H1 (cell line): ENCODE measurements around the gene NQO2. TPM values are rescaled to one million over a fixed set of nuclear protein-coding genes. Genes with fewer than 3 reads are reported as not detected.

ENCODE experiments used
- CTCF ChIA-PET: fragments of 300-600 bp; sonication (Branson Sonifier 250); formaldehyde crosslinking; loops from one replicate; lab custom pipeline; 2021; ENCODE audit not compliant: partially characterized antibody; lab: Charles Lee
- POLR2A ChIA-PET: fragments of 300-600 bp; sonication (Branson Sonifier 250); formaldehyde crosslinking; loops from one replicate; lab custom pipeline; 2021; ENCODE audit warnings: inconsistent platforms; ENCODE audit not compliant: partially characterized antibody; lab: Charles Lee
- DNase-seq, 2 experiments: peaks; one replicate each; pipeline versions ENCODE4 v3.0.0 to v3.0.0-alpha.2; 2010 to 2022; ENCODE audit warnings: low spot score in 2 of 2, low read depth in 1 of 2, mixed read lengths in 1 of 2
- FAIRE-seq: peaks from 2 replicates; lab custom pipeline; 2011; peaks lifted over from hg19 to GRCh38; lab: Jason Lieb, UNC
- H2AFZ ChIP-seq: 2 replicates; pipeline ENCODE4 v1.8.1; 2012; ENCODE audit warnings: low read length, inconsistent platforms
- H2AK5ac ChIP-seq: 2 replicates; pipeline ENCODE4 v1.6.1; 2013; ENCODE audit warnings: low read depth, low read length
- H2BK120ac ChIP-seq: replicated peaks from 2 replicates; pipeline ENCODE3; 2013; ENCODE audit warnings: low read depth, low read length, inconsistent platforms
- H2BK12ac ChIP-seq: 2 replicates; pipeline ENCODE4 v1.6.1; 2013; ENCODE audit warnings: low read depth, low read length
- H2BK15ac ChIP-seq: 2 replicates; pipeline ENCODE4 v1.6.1; 2013; ENCODE audit warnings: low read length
- H2BK20ac ChIP-seq: 2 replicates; pipeline ENCODE4 v1.6.1; 2013; ENCODE audit warnings: low read length
- H2BK5ac ChIP-seq: 2 replicates; pipeline ENCODE4 v1.6.1; 2013; ENCODE audit warnings: low read depth, low read length
- H3K14ac ChIP-seq: 2 replicates; pipeline ENCODE4 v1.6.1; 2013; ENCODE audit warnings: inconsistent platforms; ENCODE audit not compliant: insufficient read length
- H3K18ac ChIP-seq: 2 replicates; pipeline ENCODE4 v1.6.1; 2013; ENCODE audit warnings: low read length; ENCODE audit errors: extremely low read depth
- H3K23ac ChIP-seq: 2 replicates; pipeline ENCODE4 v1.6.1; 2013; ENCODE audit warnings: inconsistent platforms; ENCODE audit not compliant: insufficient read length
- H3K23me2 ChIP-seq: 2 replicates; pipeline ENCODE4 v1.6.1; 2013; ENCODE audit warnings: low read depth, low read length
- H3K27ac ChIP-seq: 2 replicates; pipeline ENCODE4 v1.6.1; 2011; ENCODE audit warnings: low read depth, low read length, inconsistent platforms
- H3K27me3 ChIP-seq, 4 experiments: replicated peaks in 1 of 4; 1 replicate in 1 of 4; 2 replicates in 3 of 4; pipeline versions ENCODE4 v1.6.1 to v1.8.1; 2011 to 2013; ENCODE audit warnings: low read length in 3 of 4, mild to moderate bottlenecking in 3 of 4, inconsistent platforms in 2 of 4, mixed read lengths in 2 of 4, moderate library complexity in 1 of 4; ENCODE audit not compliant: control insufficient read depth in 3 of 4, insufficient read depth in 3 of 4; ENCODE audit errors: extremely low read depth in 1 of 4
- H3K36me3 ChIP-seq, 4 experiments: 2 replicates each; pipeline versions ENCODE4 v1.6.1 to v1.8.1; 2011 to 2013; ENCODE audit warnings: mild to moderate bottlenecking in 4 of 4, low read length in 3 of 4, moderate library complexity in 2 of 4, control low read depth in 1 of 4, inconsistent platforms in 1 of 4; ENCODE audit not compliant: insufficient read depth in 4 of 4, control insufficient read depth in 2 of 4
- H3K4ac ChIP-seq: replicated peaks from 2 replicates; pipeline ENCODE3; 2013; ENCODE audit warnings: low read length, low read depth, mixed read lengths, inconsistent platforms; ENCODE audit not compliant: insufficient read length
- H3K4me1 ChIP-seq, 4 experiments: replicated peaks in 1 of 4; 1 replicate in 1 of 4; 2 replicates in 3 of 4; pipeline versions ENCODE4 v1.6.1 to v1.8.1; 2011 to 2013; ENCODE audit warnings: low read length in 3 of 4, inconsistent platforms in 2 of 4, mixed read lengths in 1 of 4; ENCODE audit not compliant: insufficient read depth in 4 of 4, control insufficient read depth in 3 of 4
- H3K4me2 ChIP-seq, 2 experiments: 2 replicates each; pipeline versions ENCODE4 v1.6.1 to v1.8.1; 2011 to 2013; ENCODE audit warnings: low read depth in 2 of 2, low read length in 2 of 2, control low read depth in 1 of 2, inconsistent platforms in 1 of 2, mild to moderate bottlenecking in 1 of 2; ENCODE audit not compliant: insufficient read depth in 1 of 2
- H3K4me3 ChIP-seq, 4 experiments: fragments of 200-600, 300-600 bp in 1 of 4; sonication (generic), shearing (Covaris generic), sonication (Bioruptor Twin) in 1 of 4; 2 replicates each; pipeline versions ENCODE4 v1.5.1 to v1.8.1; 2011 to 2016; ENCODE audit warnings: low read length in 4 of 4, low read depth in 3 of 4, control low read depth in 2 of 4, inconsistent platforms in 2 of 4, mild to moderate bottlenecking in 2 of 4, mixed read lengths in 1 of 4, moderate library complexity in 1 of 4; ENCODE audit not compliant: insufficient read depth in 2 of 4; ENCODE audit errors: extremely low read depth in 1 of 4
- H3K56ac ChIP-seq: replicated peaks from 2 replicates; pipeline ENCODE3; 2013; ENCODE audit warnings: low read depth, mild to moderate bottlenecking, mixed read lengths, low read length, inconsistent platforms; ENCODE audit not compliant: insufficient read length
- H3K79me1 ChIP-seq: 2 replicates; pipeline ENCODE4 v1.6.1; 2013; ENCODE audit warnings: low read depth, low read length, control low read depth
- H3K79me2 ChIP-seq, 2 experiments: 2 replicates each; pipeline versions ENCODE4 v1.6.1 to v1.8.1; 2012 to 2013; ENCODE audit warnings: low read length in 2 of 2, mild to moderate bottlenecking in 2 of 2, inconsistent platforms in 1 of 2; ENCODE audit not compliant: insufficient read depth in 2 of 2, control insufficient read depth in 1 of 2
- H3K9ac ChIP-seq, 4 experiments: replicated peaks in 1 of 4; 1 replicate in 1 of 4; 2 replicates in 3 of 4; pipeline versions ENCODE4 v1.6.1 to v1.8.1; 2011 to 2013; ENCODE audit warnings: low read depth in 3 of 4, low read length in 3 of 4, control low read depth in 2 of 4, mild to moderate bottlenecking in 2 of 4, moderate library complexity in 2 of 4, inconsistent platforms in 1 of 4; ENCODE audit errors: extremely low read depth in 1 of 4
- H3K9me3 ChIP-seq, 2 experiments: 2 replicates each; pipeline versions ENCODE4 v1.6.1 to v1.8.1; 2012 to 2013; ENCODE audit warnings: mild to moderate bottlenecking in 2 of 2, moderate library complexity in 2 of 2, control low read depth in 1 of 2, inconsistent platforms in 1 of 2, low read depth in 1 of 2, low read length in 1 of 2, mixed read lengths in 1 of 2; ENCODE audit not compliant: insufficient read depth in 2 of 2
- H4K20me1 ChIP-seq, 2 experiments: replicated peaks in 1 of 2; 2 replicates each; pipeline versions ENCODE3 to v1.8.1; 2011 to 2013; ENCODE audit warnings: inconsistent platforms in 2 of 2, low read length in 2 of 2, mild to moderate bottlenecking in 1 of 2; ENCODE audit not compliant: insufficient read depth in 2 of 2, control insufficient read depth in 1 of 2
- H4K5ac ChIP-seq: 2 replicates; pipeline ENCODE4 v1.6.1; 2013; ENCODE audit warnings: low read length, low read depth, mixed read lengths, inconsistent platforms; ENCODE audit not compliant: insufficient read length
- H4K8ac ChIP-seq: 2 replicates; pipeline ENCODE4 v1.8.0; 2013; ENCODE audit warnings: mild to moderate bottlenecking, moderate library complexity, low read length, inconsistent platforms; ENCODE audit not compliant: insufficient read depth; ENCODE audit errors: extremely low read depth
- H4K91ac ChIP-seq: replicated peaks from 2 replicates; pipeline ENCODE3; 2013; ENCODE audit warnings: low read length, mixed read lengths, inconsistent platforms; ENCODE audit not compliant: insufficient read length
- ASH2L ChIP-seq: fragments of 200-600, 300-600 bp; sonication (generic); IDR thresholded peaks from one replicate; pipeline ENCODE4 v1.7.1; 2017; ENCODE audit warnings: low read length
- HDAC2 ChIP-seq, 2 experiments: fragments of 300-600 bp in 1 of 2; sonication (generic) in 1 of 2; IDR thresholded peaks; 2 replicates each; pipeline ENCODE4 v1.6.1; 2011 to 2012; ENCODE audit warnings: low read depth in 2 of 2, low read length in 2 of 2, mild to moderate bottlenecking in 2 of 2, moderate library complexity in 2 of 2, borderline replicate concordance in 1 of 2, inconsistent platforms in 1 of 2
- KDM4A ChIP-seq: IDR thresholded peaks from one replicate; pipeline ENCODE4 v1.7.1; 2012; ENCODE audit warnings: low read depth, mild to moderate bottlenecking, moderate library complexity, low read length, inconsistent platforms; ENCODE audit not compliant: severe bottlenecking
- PHF8 ChIP-seq: fragments of 200-600 bp; sonication (generic); conservative IDR thresholded peaks from 2 replicates; pipeline ENCODE4 v1.7.1; 2012; ENCODE audit warnings: low read depth, mild to moderate bottlenecking, inconsistent platforms, low read length, moderate library complexity
- RBBP5 ChIP-seq: IDR thresholded peaks from 2 replicates; pipeline ENCODE4 v1.7.1; 2012; ENCODE audit warnings: low read depth, mild to moderate bottlenecking, inconsistent platforms, low read length, moderate library complexity, borderline replicate concordance
- SIN3A ChIP-seq, 2 experiments: IDR thresholded peaks in 1 of 2; conservative IDR thresholded peaks in 1 of 2; 2 replicates each; pipeline ENCODE4 v1.6.1; 2011 to 2012; ENCODE audit warnings: low read length in 2 of 2, improper control_type of control experiment in 1 of 2, low read depth in 1 of 2, mild to moderate bottlenecking in 1 of 2
- SP1 ChIP-seq: IDR thresholded peaks from 2 replicates; pipeline ENCODE4 v1.6.1; 2011; ENCODE audit warnings: low read depth, low read length
- TCF12 ChIP-seq: IDR thresholded peaks from 2 replicates; pipeline ENCODE4 v1.6.1; 2011; ENCODE audit warnings: low read depth, mild to moderate bottlenecking, low read length
- WGBS, 2 experiments: shearing (Covaris generic) in 1 of 2; methylation state at CpG; one replicate each; pipeline versions ENCODE4 v1.1.6 to v1.1.7; 2013 to 2015; ENCODE audit warnings: low lambda C conversion rate in 2 of 2, mixed read lengths in 2 of 2, inconsistent platforms in 1 of 2, low coverage in 1 of 2, missing lambda C conversion rate in 1 of 2; ENCODE audit not compliant: insufficient replicate concordance in 2 of 2, insufficient coverage in 1 of 2, insufficient read length in 1 of 2; ENCODE audit errors: extremely low coverage in 1 of 2, missing lambda C conversion rate in 1 of 2; 5-methylcytosine and 5-hydroxymethylcytosine counted together
- polyA plus RNA-seq, 7 experiments: library from polyadenylated mRNA; depleted of rRNA in 3 of 7; stranded (reverse) in 5 of 7; unstranded in 2 of 7; fragments of >200 nt in 5 of 7; fragments of 200-250 nt in 2 of 7; gene quantifications; 1 replicate in 5 of 7; 2 replicates in 1 of 7; 4 replicates in 1 of 7; pipeline versions ENCODE4 v1.2.1 to v1.2.3, GENCODE V29; 2011 to 2013; ENCODE audit warnings: missing spikeins in 2 of 7, mixed read lengths in 2 of 7
- total RNA-seq: library from RNA; stranded (reverse); fragmentation: NEBNext Ultra II Directional; extraction: Animal tissue kit (Norgen Biotek cat#: 25700); gene quantifications from 2 replicates; pipeline ENCODE4 v1.2.1, GENCODE V29; 2021

The NQO2 gene
- total and polyA plus RNA-seq, 2 of the 8 experiments (the other 6 are each of a cell fraction or from before 2014, with no cell fraction given) = 135 to 168 TPM

- H3K23me2 ChIP-seq = peaks cover 15% of the 10 kb centered on the region; the same call in 1 of the 2 replicates
- DNase-seq = peak; percentile 66 to 86
- peaks cover 4 to 7% of the 10 kb centered on the region in 2 experiments; a peak in 2 of 4 replicates for H3K9me3 ChIP-seq
- no peak overlapping the region for H3K27ac ChIP-seq
- H2BK5ac ChIP-seq = no peak overlapping the region; the same call in 1 of the 2 replicates
- peaks cover 0 to 1% of the 10 kb centered on the region in 2 experiments for H4K20me1 ChIP-seq
- peak overlapping the region; percentile 22 for H2BK120ac ChIP-seq
- no peak overlapping the region for H3K23ac ChIP-seq
- H3K4ac ChIP-seq = no peak overlapping the region
- FAIRE-seq = no peak
- H3K4me3 ChIP-seq = peak overlapping the region; percentile 66 to 79 (median 75)
- POLR2A ChIA-PET = interaction anchor here (0.6 to 1.9 kb wide), 8 partner anchors 10 to 295 kb away, joined by 3 to 6 read pairs (median 4); partner anchors contain the start of genes NQO2 and SERPINB6
- no peaks in the 10 kb centered on the region for H3K79me1 ChIP-seq
- no peaks in the 10 kb centered on the region for H3K27me3 ChIP-seq
- H4K91ac ChIP-seq = no peak overlapping the region
- CTCF ChIA-PET = interaction anchor here (0.8 to 1.2 kb wide), 3 partner anchors 15 to 83 kb away, joined by 3 to 4 read pairs (median 3); no protein-coding TSS in a partner anchor
- peak overlapping the region in 2 of 4 experiments; percentile 13 to 19; a peak in 2 of 7 replicates for H3K9ac ChIP-seq
- H3K4me2 ChIP-seq = peak overlapping the region; percentile 54 to 73
- H3K56ac ChIP-seq = no peak overlapping the region
- H4K8ac ChIP-seq = peak overlapping the region; percentile 68
- H2AK5ac ChIP-seq = no peak overlapping the region
- H2BK12ac ChIP-seq = peak overlapping the region; percentile 80; the same call in 1 of the 2 replicates
- peak overlapping the region; percentile 32; the same call in 1 of the 2 replicates for H3K18ac ChIP-seq
- H4K5ac ChIP-seq = peak overlapping the region; percentile 35
- peak overlapping the region; percentile 87; the same call in 1 of the 2 replicates for H2AFZ ChIP-seq
- no peak overlapping the region for H3K14ac ChIP-seq
- no peak overlapping the region for H2BK15ac ChIP-seq
- WGBS, 2 experiments = 1% methylated on average over 56 of the region's 85 CpGs; no CpG with 5 or more reads in 1 of the 2 experiments
- peaks cover 0 to 2% (median under 1%) of the 10 kb centered on the region in 4 experiments; a peak in 2 of 7 replicates for H3K4me1 ChIP-seq
- H3K36me3 ChIP-seq = peaks cover 0 to 8% (median 0%) of the 10 kb centered on the region in 4 experiments; a peak in 1 of 8 replicates
- H2BK20ac ChIP-seq = no peak overlapping the region
- peaks cover 0 to 9% of the 10 kb centered on the region in 2 experiments; a peak in 2 of 4 replicates for H3K79me2 ChIP-seq
- TF ChIP-seq SIN3A (conservative IDR thresholded peaks at IDR 0.05 in 1 of 2, IDR thresholded peaks at IDR 0.05 in 1 of 2; ENCODE audit: low read depth in 1 of 2, low read length in 2 of 2) = 0 out of 4 replicates have a peak, but pooled peaks of 1 of the 2 experiments have one; percentile 15
- peak; percentile 47 for TF ChIP-seq ASH2L
- TF ChIP-seq RBBP5 = peak; percentile 46
- TF ChIP-seq PHF8 = no peak
- TF ChIP-seq TCF12 = no peak
- TF ChIP-seq KDM4A = peak; percentile 99
- TF ChIP-seq SP1 = no peak
- TF ChIP-seq HDAC2 (IDR thresholded peaks at IDR 0.05; ENCODE audit: borderline replicate concordance in 1 of 2, low read depth in 2 of 2, low read length in 2 of 2) = 0 out of 4 replicates have a peak, but pooled peaks of 1 of the 2 experiments have one; percentile 38
Measured at GRCh38 chr6:3063733-3064700, 64.3 kb downstream of the NQO2 start.
